Brain microvascular endothelial cell (primary cell): Measurements from ENCODE around the gene RPEL1.

Experiments used
- DNase-seq: peaks from one replicate; pipeline ENCODE4 v3.0.0-alpha.2; 2020
- H3K27ac ChIP-seq: fragments of 250-450 bp; sonication (Bioruptor Pico); 2 replicates; pipeline ENCODE4 v1.5.1; 2020; ENCODE audit warnings: mild to moderate bottlenecking, moderate library complexity
- H3K27me3 ChIP-seq: fragments of 250-450 bp; sonication (Bioruptor Pico); replicated peaks from 2 replicates; pipeline ENCODE4 v1.5.1; 2020; ENCODE audit warnings: mild to moderate bottlenecking
- H3K36me3 ChIP-seq: fragments of 250-450 bp; sonication (Bioruptor Pico); replicated peaks from 2 replicates; pipeline ENCODE4 v1.5.1; 2020; ENCODE audit warnings: mild to moderate bottlenecking
- H3K4me3 ChIP-seq: 2 replicates; pipeline ENCODE4 v1.5.1; 2011; ENCODE audit warnings: low read depth, mild to moderate bottlenecking, control low read depth, low read length, moderate library complexity
- CTCF ChIP-seq: IDR thresholded peaks from 2 replicates; pipeline ENCODE4 v1.5.1; 2011; ENCODE audit warnings: low read depth, mild to moderate bottlenecking, moderate library complexity, low read length, control low read depth, inconsistent platforms; ENCODE audit errors: missing control alignments
- in situ Hi-C: cut with HindIII; loops from 2 replicates; pipeline ENCODE4 v1.10.0; 2017; ENCODE audit warnings: low sequenced_read_pairs, low pct_ligation_motif_present

The RPEL1 gene

GRCh38 chr10:103276896-103277712, 31.4 kb downstream of the RPEL1 start, which contains the start of gene INA:
Gene INA (plus strand): TSS chr10:103277138. CDS start chr10:103277212, 74 bp downstream.
- no peak for DNase-seq
- in situ Hi-C loops, result no loop called here
- H3K4me3 ChIP-seq, result peak within 1 kb of the TSS; percentile 37
- no peaks in the 10 kb centered on the region for H3K36me3 ChIP-seq
- H3K27me3 ChIP-seq, result peaks cover 18% of the 10 kb centered on the region
- TF ChIP-seq CTCF, result no peak
- H3K27ac ChIP-seq, result no peak within 1 kb of the TSS

- H3K36me3 ChIP-seq, result no peaks in the 10 kb centered on the region
- H3K27ac ChIP-seq, result no peak overlapping the region
- TF ChIP-seq CTCF, result no peak
- H3K27me3 ChIP-seq, result peaks cover 18% of the 10 kb centered on the region
- in situ Hi-C loops, result no loop called here
- peak overlapping the region; percentile 17 for H3K4me3 ChIP-seq
- DNase-seq, result no peak
Measured at GRCh38 chr10:103277713-103278536, 32.2 kb downstream of the RPEL1 start.

GRCh38 chr10:103278537-103278823, 32.8 kb downstream of the RPEL1 start:
- Histone ChIP-seq H3K27ac (no peak overlapping the region), H3K27me3 (peaks cover 18% of the 10 kb centered on the region), H3K4me3 (no peak overlapping the region), H3K36me3 (no peaks in the 10 kb centered on the region)
- in situ Hi-C loops, result no loop called here
- DNase-seq, result no peak
- no peak for TF ChIP-seq CTCF

GRCh38 chr10:103278862-103279298, 33.2 kb downstream of the RPEL1 start:
- no peak overlapping the region for H3K27ac ChIP-seq
- in situ Hi-C loops, result no loop called here
- H3K4me3 ChIP-seq, result no peak overlapping the region
- peak; percentile 24 for DNase-seq
- no peak for TF ChIP-seq CTCF
- H3K36me3 ChIP-seq, result no peaks in the 10 kb centered on the region
- H3K27me3 ChIP-seq, result peaks cover 18% of the 10 kb centered on the region

GRCh38 chr10:103280031-103280430, 34.3 kb downstream of the RPEL1 start:
- Histone ChIP-seq H3K36me3 (no peaks in the 10 kb centered on the region), H3K27ac (no peak overlapping the region), H3K27me3 (peaks cover 18% of the 10 kb centered on the region), H3K4me3 (no peak overlapping the region)
- TF ChIP-seq CTCF, result no peak
- in situ Hi-C loops, result no loop called here
- no peak for DNase-seq
